ENCODE results near the gene SDHC.
"Not testable (repeated sequence)": the region's sequence is repeated elsewhere in the genome, so short reads cannot be mapped to it uniquely, and the experiment has no call there.

Gene SDHC

GRCh38 chr1:161378014-161378413 is 63.8 kb downstream of the SDHC start:
- no peak for TF ChIP-seq CTCF (IDR thresholded peaks at IDR 0.05)
- no peak overlapping the region for H3K4me3 Mint-ChIP-seq
- H3K36me3 Mint-ChIP-seq (ENCODE audit: low read depth) = no peaks in the 10 kb centered on the region
- H3K4me1 Mint-ChIP-seq = peaks cover 9% of the 10 kb centered on the region
- H3K27me3 Mint-ChIP-seq (ENCODE audit: low read depth, poor library complexity) = peaks cover 10% of the 10 kb centered on the region
- H3K9me3 Mint-ChIP-seq = no peaks in the 10 kb centered on the region
- no peak overlapping the region for H3K27ac Mint-ChIP-seq
- DNase-seq = no peak

GRCh38 chr1:161379071-161379470 is 64.9 kb downstream of the SDHC start:
- H3K27me3 Mint-ChIP-seq (ENCODE audit: low read depth, poor library complexity) = peaks cover 10% of the 10 kb centered on the region
- peaks cover 9% of the 10 kb centered on the region for H3K4me1 Mint-ChIP-seq
- peak overlapping the region; percentile 76 for H3K4me3 Mint-ChIP-seq
- DNase-seq = peak; percentile 16
- no peak for TF ChIP-seq CTCF (IDR thresholded peaks at IDR 0.05)
- no peaks in the 10 kb centered on the region for H3K36me3 Mint-ChIP-seq (ENCODE audit: low read depth)
- H3K9me3 Mint-ChIP-seq = no peaks in the 10 kb centered on the region
- peak overlapping the region; percentile 20 for H3K27ac Mint-ChIP-seq

GRCh38 chr1:161381707-161382106 is 67.5 kb downstream of the SDHC start:
- Mint-ChIP-seq H3K27me3 (ENCODE audit: low read depth, poor library complexity) (peaks cover 19% of the 10 kb centered on the region), H3K27ac (no peak overlapping the region), H3K4me3 (no peak overlapping the region), H3K4me1 (peaks cover 9% of the 10 kb centered on the region), H3K9me3 (no peaks in the 10 kb centered on the region), H3K36me3 (ENCODE audit: low read depth) (no peaks in the 10 kb centered on the region)
- DNase-seq = no peak
- TF ChIP-seq CTCF (IDR thresholded peaks at IDR 0.05) = no peak

- H3K27me3 Mint-ChIP-seq (ENCODE audit: low read depth, poor library complexity) = peaks cover 19% of the 10 kb centered on the region
- no peak overlapping the region for H3K27ac Mint-ChIP-seq
- peak; percentile 71 for TF ChIP-seq CTCF (IDR thresholded peaks at IDR 0.05)
- H3K36me3 Mint-ChIP-seq (ENCODE audit: low read depth) = no peaks in the 10 kb centered on the region
- no peak overlapping the region for H3K4me3 Mint-ChIP-seq
- no peak for DNase-seq
- H3K4me1 Mint-ChIP-seq = peaks cover 9% of the 10 kb centered on the region
- H3K9me3 Mint-ChIP-seq = no peaks in the 10 kb centered on the region
Observed at GRCh38 chr1:161382214-161383019, 68.2 kb downstream of the SDHC start.

GRCh38 chr1:161388639-161389038 is 74.5 kb downstream of the SDHC start:
- no peak for DNase-seq
- TF ChIP-seq CTCF (IDR thresholded peaks at IDR 0.05) = no peak
- Mint-ChIP-seq H3K27me3 (ENCODE audit: low read depth, poor library complexity) (peaks cover 41% of the 10 kb centered on the region), H3K27ac (no peak overlapping the region), H3K36me3 (ENCODE audit: low read depth) (peaks cover 12% of the 10 kb centered on the region), H3K4me3 (peak overlapping the region; percentile 89), H3K4me1 (peaks cover 12% of the 10 kb centered on the region), H3K9me3 (no peaks in the 10 kb centered on the region)

- not testable (repeated sequence) for H3K27ac Mint-ChIP-seq
- peak overlapping the region; percentile 89 for H3K4me3 Mint-ChIP-seq
- peaks cover 41% of the 10 kb centered on the region for H3K27me3 Mint-ChIP-seq (ENCODE audit: low read depth, poor library complexity)
Observed at GRCh38 chr1:161389158-161389557, 75.0 kb downstream of the SDHC start.

More at GRCh38 chr1:161389158-161389557, 75.0 kb downstream of the SDHC start:
- peaks cover 12% of the 10 kb centered on the region for H3K4me1 Mint-ChIP-seq
- DNase-seq, H3K9me3 Mint-ChIP-seq: not testable (repeated sequence)
- H3K36me3 Mint-ChIP-seq (ENCODE audit: low read depth) = peaks cover 12% of the 10 kb centered on the region
